Kidney (tissue), 14 donors: ENCODE results near the gene BCAS3. TPM values are rescaled to one million over a fixed set of nuclear protein-coding genes. Genes with fewer than 3 reads are reported as not detected.
"Not testable (repeated sequence)": the region's sequence is repeated elsewhere in the genome, so short reads cannot be mapped to it uniquely, and the experiment has no call there.

Source experiments
- DNase-seq, 5 donors: peaks; one replicate each; pipeline ENCODE4 v3.0.0-alpha.2; 2013 to 2020
- FAIRE-seq: peaks from 2 replicates; lab custom pipeline; 2012; peaks lifted over from hg19 to GRCh38; lab: Jason Lieb, UNC
- H3K27ac ChIP-seq, 2 donors: one replicate each; pipeline ENCODE4 v1.7.0; 2013; ENCODE audit warnings: low read depth in 2 of 2, low read length in 2 of 2, inconsistent platforms in 1 of 2
- H3K27me3 ChIP-seq: one replicate; pipeline ENCODE4 v1.7.1; 2013; ENCODE audit warnings: low read length, inconsistent platforms; ENCODE audit not compliant: control insufficient read depth, insufficient read depth
- H3K36me3 ChIP-seq, 3 donors: one replicate each; pipeline versions ENCODE4 v1.7.0 to v1.7.1; 2013; ENCODE audit warnings: low read length in 3 of 3, control low read depth in 1 of 3, inconsistent platforms in 1 of 3; ENCODE audit not compliant: insufficient read depth in 3 of 3, control insufficient read depth in 2 of 3
- H3K4me1 ChIP-seq, 3 donors: one replicate each; pipeline versions ENCODE4 v1.7.0 to v1.7.1; 2013; ENCODE audit warnings: low read length in 3 of 3, inconsistent platforms in 1 of 3, low read depth in 1 of 3; ENCODE audit not compliant: control insufficient read depth in 2 of 3, insufficient read depth in 2 of 3
- H3K4me3 ChIP-seq, 3 donors: one replicate each; pipeline versions ENCODE4 v1.7.0 to v1.8.1; 2013; ENCODE audit warnings: low read length in 3 of 3, control low read depth in 1 of 3, inconsistent platforms in 1 of 3
- H3K9ac ChIP-seq, 3 donors: one replicate each; pipeline versions ENCODE4 v1.7.0 to v1.7.1; 2013; ENCODE audit warnings: low read length in 3 of 3, control low read depth in 1 of 3, inconsistent platforms in 1 of 3
- H3K9me3 ChIP-seq, 3 donors: one replicate each; pipeline versions ENCODE4 v1.7.0 to v1.7.1; 2013; ENCODE audit warnings: low read length in 3 of 3, control low read depth in 1 of 3, inconsistent platforms in 1 of 3; ENCODE audit not compliant: control insufficient read depth in 2 of 3, insufficient read depth in 1 of 3
- CTCF ChIP-seq: IDR thresholded peaks from 3 replicates; pipeline ENCODE4 v1.5.1; 2012; ENCODE audit warnings: mild to moderate bottlenecking, moderate library complexity, borderline replicate concordance; ENCODE audit not compliant: insufficient read depth; ENCODE audit errors: extremely low read depth
- intact Hi-C: fragments of 100-400 bp; cut with DNase I; formaldehyde crosslinking; loops from one replicate; pipeline ENCODE4 v1.11.1; 2022
- polyA plus RNA-seq: library from polyadenylated mRNA; stranded (reverse); fragments of 350-450 nt; fragmentation: Illumina TruSeq; extraction: RNeasy Lipid Tissue Mini Kit (QIAGEN cat#74804); gene quantifications from one replicate; pipeline ENCODE4 v1.2.3, GENCODE V29; 2014; ENCODE audit warnings: low read depth, low replicate concordance; ENCODE audit not compliant: insufficient read depth
- total RNA-seq: library from RNA; stranded (reverse); fragmentation: NEBNext Ultra II Directional; extraction: Animal tissue kit (Norgen Biotek cat#: 25700); gene quantifications from one replicate; pipeline ENCODE4 v1.2.1, GENCODE V29; 2021
- donor health status: control.
- donor health status: control.
- donor health status: control.
- donor health status: control.
- donor health status: control.
- donor health status: DM: yes; HTN: yes; CAD: no.
- donor health status: Normal renal cell carcinoma (clear cell type).

BCAS3 gene
- total and polyA plus RNA-seq, 2 donors from 2014 or later = 18.3 to 44.1 TPM

- no peak for TF ChIP-seq CTCF
- intact Hi-C loops = no loop called here
- Histone ChIP-seq H3K27ac (no peak overlapping the region), H3K4me1 (no peaks in the 10 kb centered on the region), H3K9me3 (no peaks in the 10 kb centered on the region), H3K27me3 (no peaks in the 10 kb centered on the region), H3K36me3 (no peaks in the 10 kb centered on the region), H3K9ac (no peak overlapping the region), H3K4me3 (no peak overlapping the region)
- DNase-seq (no peak), FAIRE-seq (no peak)
Observed at GRCh38 chr17:61026818-61027217, 349.2 kb downstream of the BCAS3 start.

GRCh38 chr17:61029181-61029580, 351.5 kb downstream of the BCAS3 start:
- intact Hi-C loops = no loop called here
- FAIRE-seq (no peak), DNase-seq (no peak)
- H3K27ac ChIP-seq = no peak overlapping the region
- H3K9ac ChIP-seq = no peak overlapping the region
- no peaks in the 10 kb centered on the region for H3K27me3 ChIP-seq
- TF ChIP-seq CTCF = no peak
- no peaks in the 10 kb centered on the region for H3K4me1 ChIP-seq
- no peak overlapping the region for H3K4me3 ChIP-seq
- no peaks in the 10 kb centered on the region for H3K36me3 ChIP-seq
- no peaks in the 10 kb centered on the region for H3K9me3 ChIP-seq

- FAIRE-seq = no peak
Observed at GRCh38 chr17:61040666-61041065, 363.0 kb downstream of the BCAS3 start.

GRCh38 chr17:61042348-61042747, 364.7 kb downstream of the BCAS3 start:
- H3K36me3 ChIP-seq, intact Hi-C loops, H3K9ac ChIP-seq, H3K4me3 ChIP-seq, H3K4me1 ChIP-seq, H3K27me3 ChIP-seq, H3K27ac ChIP-seq, FAIRE-seq, DNase-seq, H3K9me3 ChIP-seq: not testable (repeated sequence)

More at GRCh38 chr17:61040666-61041065, 363.0 kb downstream of the BCAS3 start:
- Histone ChIP-seq H3K4me3 (no peak overlapping the region), H3K4me1 (peaks cover 0 to 8% (median 0%) of the 10 kb centered on the region in 3 donors), H3K9me3 (no peaks in the 10 kb centered on the region), H3K9ac (no peak overlapping the region), H3K36me3 (no peaks in the 10 kb centered on the region), H3K27me3 (no peaks in the 10 kb centered on the region), H3K27ac (no peak overlapping the region)
- intact Hi-C loops = no loop called here
- no peak for DNase-seq
- TF ChIP-seq CTCF = no peak
